K562 (cell line): Measurements from ENCODE around the gene STPG4. TPM values are rescaled to one million over a fixed set of nuclear protein-coding genes. Genes with fewer than 3 reads are reported as not detected.

Experiments used
- ATAC-seq: fragments of 200-7000 bp; cut with Tn5 transposase; 3 replicates; pipeline ENCODE4 v1.9.1; 2020; ENCODE audit warnings: moderate library complexity
- BruUV-seq: library from RNA; stranded (reverse); fragments of 400-500 nt; replicated peaks from 2 replicates; lab custom pipeline; 2021; lab: Mats Ljungman, UMichigan
- CTCF ChIA-PET: fragments of 300-600 bp; formaldehyde crosslinking; extraction: SDS; loops from one replicate; lab custom pipeline; 2021; ENCODE audit warnings: low intra/inter-chr PET ratio; lab: Yijun Ruan, JAX
- POLR2A ChIA-PET: fragments of 300-600, 350-650 bp; sonication (Branson Sonifier 250); formaldehyde crosslinking; extraction: SDS; loops from one replicate; lab custom pipeline; 2021; ENCODE audit warnings: antibody characterized with exemption, inconsistent platforms; lab: Yijun Ruan, JAX
- DNase-seq, 4 experiments: peaks; one replicate each; pipeline versions ENCODE4 v3.0.0 to v3.0.0-alpha.2; 2011 to 2018; ENCODE audit warnings: low spot score in 3 of 4, mixed read lengths in 3 of 4; ENCODE audit errors: extremely low read depth in 1 of 4
- FAIRE-seq: peaks from 2 replicates; lab custom pipeline; 2011; peaks lifted over from hg19 to GRCh38; lab: Jason Lieb, UNC
- H2AFZ ChIP-seq: 2 replicates; pipeline ENCODE4 v1.6.0; 2011; ENCODE audit warnings: low read depth, low read length, control low read depth, inconsistent platforms
- H3K27ac ChIP-seq: fragments of 200-600 bp; 3 replicates; pipeline ENCODE4 v1.8.0; 2011; ENCODE audit warnings: low read depth, mild to moderate bottlenecking, control low read depth, inconsistent platforms, low read length, moderate library complexity, mixed read lengths; ENCODE audit errors: extremely low read depth
- H3K27me3 ChIP-seq, 2 experiments: fragments of 300-600 bp in 1 of 2; 2 replicates in 1 of 2; 3 replicates in 1 of 2; pipeline versions ENCODE4 v1.6.0 to v1.8.0; 2011; ENCODE audit warnings: inconsistent platforms in 2 of 2, low read length in 2 of 2, mild to moderate bottlenecking in 1 of 2, mixed read lengths in 1 of 2, moderate library complexity in 1 of 2; ENCODE audit not compliant: control insufficient read depth in 2 of 2, insufficient read depth in 2 of 2
- H3K36me3 ChIP-seq: fragments of 300-600 bp; 3 replicates; pipeline ENCODE4 v1.8.0; 2011; ENCODE audit warnings: mild to moderate bottlenecking, low read length, inconsistent platforms; ENCODE audit not compliant: control insufficient read depth, insufficient read depth
- H3K4me1 ChIP-seq, 2 experiments: fragments of 200-600 bp in 1 of 2; replicated peaks in 1 of 2; 2 replicates in 1 of 2; 3 replicates in 1 of 2; pipeline versions ENCODE4 v1.5.1 to v1.8.0; 2011; ENCODE audit warnings: inconsistent platforms in 2 of 2, low read length in 2 of 2, mild to moderate bottlenecking in 1 of 2, mixed read lengths in 1 of 2, moderate library complexity in 1 of 2; ENCODE audit not compliant: control insufficient read depth in 2 of 2, insufficient read depth in 2 of 2
- H3K4me2 ChIP-seq: 2 replicates; pipeline ENCODE4 v1.6.1; 2011; ENCODE audit warnings: low read length, control low read depth, inconsistent platforms, mixed read lengths; ENCODE audit not compliant: insufficient read depth
- H3K4me3 ChIP-seq: fragments of 200-600 bp; sonication (generic), shearing (Covaris generic); 2 replicates; pipeline ENCODE4 v1.5.1; 2016; ENCODE audit warnings: control low read depth, inconsistent platforms
- H3K79me2 ChIP-seq: fragments of 200-600 bp; 3 replicates; pipeline ENCODE4 v1.8.0; 2011; ENCODE audit warnings: low read length, inconsistent platforms; ENCODE audit not compliant: control insufficient read depth, insufficient read depth
- H3K9ac ChIP-seq, 2 experiments: 2 replicates each; pipeline versions ENCODE4 v1.6.0 to v1.6.1; 2011; ENCODE audit warnings: low read depth in 2 of 2, low read length in 2 of 2, control low read depth in 1 of 2, inconsistent platforms in 1 of 2, mild to moderate bottlenecking in 1 of 2, mixed read lengths in 1 of 2; ENCODE audit not compliant: insufficient read depth in 1 of 2
- H3K9me1 ChIP-seq: one replicate; pipeline ENCODE4 v1.6.0; 2011; ENCODE audit warnings: inconsistent platforms, mild to moderate bottlenecking, low read length, moderate library complexity; ENCODE audit not compliant: control insufficient read depth, insufficient read depth
- H3K9me3 ChIP-seq: replicated peaks from 2 replicates; pipeline ENCODE4 v1.5.1; 2011; ENCODE audit warnings: low read depth, low read length, inconsistent platforms; ENCODE audit not compliant: control insufficient read depth, insufficient read depth
- H4K20me1 ChIP-seq: replicated peaks from 2 replicates; pipeline ENCODE4 v1.6.1; 2011; ENCODE audit warnings: low read length, inconsistent platforms, mixed read lengths; ENCODE audit not compliant: control insufficient read depth, insufficient read depth
- DNMT1 ChIP-seq: fragments of 450-650 bp; IDR thresholded peaks from 2 replicates; pipeline ENCODE4 v1.6.1; 2016; ENCODE audit warnings: antibody characterized with exemption, mild to moderate bottlenecking
- RBM25 ChIP-seq: fragments of 200-400 bp; formaldehyde crosslinking; IDR thresholded peaks from 2 replicates; pipeline ENCODE4 v1.6.1; 2018; ENCODE audit warnings: low read length, low read depth, moderate library complexity; ENCODE audit not compliant: severe bottlenecking
- SFPQ ChIP-seq: fragments of 200-400 bp; formaldehyde crosslinking; IDR thresholded peaks from 2 replicates; pipeline ENCODE4 v1.6.1; 2017; ENCODE audit warnings: mild to moderate bottlenecking, low read depth, low read length, moderate library complexity
- WGBS: fragments of 100-300 bp; shearing (Covaris generic); methylation state at CpG from one replicate; pipeline ENCODE4 v1.1.6; 2016; ENCODE audit warnings: low coverage, mixed read lengths; ENCODE audit not compliant: insufficient coverage; ENCODE audit errors: missing lambda C conversion rate; 5-methylcytosine and 5-hydroxymethylcytosine counted together
- in situ Hi-C: fragments of 300-500 bp; cut with MboI; formaldehyde crosslinking; loops from 4 replicates; pipeline ENCODE4 v1.15.0; 2018; ENCODE audit warnings: inconsistent platforms, mixed read lengths
- intact Hi-C: fragments of 100-400 bp; cut with micrococcal nuclease; formaldehyde crosslinking; loops from 2 replicates; pipeline ENCODE4 v1.14.2; 2022
- polyA plus RNA-seq, 8 experiments: library from polyadenylated mRNA; depleted of rRNA in 4 of 8; stranded (reverse) in 5 of 8; unstranded in 3 of 8; fragments of >200 nt; fragmentation: Nextera tagmentation in 2 of 8; fragmentation: Illumina TruSeq in 1 of 8; extraction: Ambion mirVana in 2 of 8; extraction: Trizol in 1 of 8; gene quantifications; 2 replicates each; pipeline versions ENCODE4 v1.2.1 to v1.2.3, GENCODE V29; 2011 to 2014; ENCODE audit warnings: inconsistent platforms in 1 of 8, missing spikeins in 1 of 8
- total RNA-seq, 7 experiments: library from RNA; depleted of rRNA in 6 of 7; stranded (reverse); fragments of >200 nt in 6 of 7; fragmentation: Illumina TruSeq in 2 of 7; extraction: Trizol in 2 of 7; gene quantifications; 2 replicates each; pipeline versions ENCODE4 v1.2.1 to v1.2.3, GENCODE V29; 2011 to 2021; ENCODE audit warnings: low replicate concordance in 1 of 7
- TF ChIP-seq, protein P1 (sequence below), 2 experiments: fragments of 450-650 bp; formaldehyde crosslinking in 1 of 2; IDR thresholded peaks; 2 replicates each; pipeline versions ENCODE4 v1.4.0 to v1.6.1; 2014 to 2020; ENCODE audit warnings: mild to moderate bottlenecking in 2 of 2, borderline replicate concordance in 1 of 2, low read depth in 1 of 2

Gene STPG4
- total and polyA plus RNA-seq, 9 of the 15 experiments (the other 6 are each of a cell fraction or from before 2014, with no cell fraction given): 0.10 to 0.68 (median 0.22) TPM; not detected in 6

GRCh38 chr2:47128705-47129104, 26.4 kb downstream of the STPG4 start:
- H3K4me2 ChIP-seq: no peak overlapping the region
- in situ Hi-C loops: no loop called here
- 13% methylated on average over 2 of the region's 2 CpGs for WGBS
- no peak overlapping the region for H2AFZ ChIP-seq
- peak; percentile 42 for ATAC-seq
- H3K4me3 ChIP-seq: no peak overlapping the region
- no peaks in the 10 kb centered on the region for H4K20me1 ChIP-seq
- BruUV-seq: no TSS peak
- no peak for DNase-seq
- no peak for FAIRE-seq
- peaks cover 11 to 22% of the 10 kb centered on the region in 2 experiments; a peak in 4 of 5 replicates for H3K27me3 ChIP-seq
- H3K9me3 ChIP-seq: no peaks in the 10 kb centered on the region; the same call in 1 of the 2 replicates
- H3K4me1 ChIP-seq: no peaks in the 10 kb centered on the region
- ChIA-PET POLR2A (interaction anchor here (0.5 kb wide), 1 partner anchor 149 kb away, joined by 3 read pairs; no protein-coding TSS in a partner anchor), CTCF (interaction anchor here (1.4 kb wide), 1 partner anchor 194 kb away, joined by 4 read pairs; no protein-coding TSS in a partner anchor)
- H3K27ac ChIP-seq: no peak overlapping the region
- no peaks in the 10 kb centered on the region for H3K79me2 ChIP-seq
- intact Hi-C loops: loop anchor here (2.0 kb wide), 1 partner anchor 194 kb away; no protein-coding TSS in a partner anchor
- H3K9me1 ChIP-seq: no peaks in the 10 kb centered on the region
- no peak overlapping the region for H3K9ac ChIP-seq
- H3K36me3 ChIP-seq: no peaks in the 10 kb centered on the region
- TF ChIP-seq RBM25: no peak
- TF ChIP-seq, protein P1, sequence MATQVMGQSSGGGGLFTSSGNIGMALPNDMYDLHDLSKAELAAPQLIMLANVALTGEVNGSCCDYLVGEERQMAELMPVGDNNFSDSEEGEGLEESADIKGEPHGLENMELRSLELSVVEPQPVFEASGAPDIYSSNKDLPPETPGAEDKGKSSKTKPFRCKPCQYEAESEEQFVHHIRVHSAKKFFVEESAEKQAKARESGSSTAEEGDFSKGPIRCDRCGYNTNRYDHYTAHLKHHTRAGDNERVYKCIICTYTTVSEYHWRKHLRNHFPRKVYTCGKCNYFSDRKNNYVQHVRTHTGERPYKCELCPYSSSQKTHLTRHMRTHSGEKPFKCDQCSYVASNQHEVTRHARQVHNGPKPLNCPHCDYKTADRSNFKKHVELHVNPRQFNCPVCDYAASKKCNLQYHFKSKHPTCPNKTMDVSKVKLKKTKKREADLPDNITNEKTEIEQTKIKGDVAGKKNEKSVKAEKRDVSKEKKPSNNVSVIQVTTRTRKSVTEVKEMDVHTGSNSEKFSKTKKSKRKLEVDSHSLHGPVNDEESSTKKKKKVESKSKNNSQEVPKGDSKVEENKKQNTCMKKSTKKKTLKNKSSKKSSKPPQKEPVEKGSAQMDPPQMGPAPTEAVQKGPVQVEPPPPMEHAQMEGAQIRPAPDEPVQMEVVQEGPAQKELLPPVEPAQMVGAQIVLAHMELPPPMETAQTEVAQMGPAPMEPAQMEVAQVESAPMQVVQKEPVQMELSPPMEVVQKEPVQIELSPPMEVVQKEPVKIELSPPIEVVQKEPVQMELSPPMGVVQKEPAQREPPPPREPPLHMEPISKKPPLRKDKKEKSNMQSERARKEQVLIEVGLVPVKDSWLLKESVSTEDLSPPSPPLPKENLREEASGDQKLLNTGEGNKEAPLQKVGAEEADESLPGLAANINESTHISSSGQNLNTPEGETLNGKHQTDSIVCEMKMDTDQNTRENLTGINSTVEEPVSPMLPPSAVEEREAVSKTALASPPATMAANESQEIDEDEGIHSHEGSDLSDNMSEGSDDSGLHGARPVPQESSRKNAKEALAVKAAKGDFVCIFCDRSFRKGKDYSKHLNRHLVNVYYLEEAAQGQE (IDR thresholded peaks at IDR 0.05; ENCODE audit: borderline replicate concordance): no peak
- TF ChIP-seq, protein P1 (CRISPR knock-in tag; IDR thresholded peaks at IDR 0.05; ENCODE audit: low read depth): no peak
- TF ChIP-seq SFPQ: no peak
- TF ChIP-seq DNMT1: no peak
